ENCODE data around the gene HMGCLL1. TPM values are rescaled to one million over a fixed set of nuclear protein-coding genes. Genes with fewer than 3 reads are reported as not detected.

Gene HMGCLL1
- total RNA-seq, 1 donor from 2014 or later = 6.3 TPM

- no peaks in the 10 kb centered on the region for H3K4me1 Mint-ChIP-seq (ENCODE audit: low read depth, unreplicated experiment)
- TF ChIP-seq, protein P1, sequence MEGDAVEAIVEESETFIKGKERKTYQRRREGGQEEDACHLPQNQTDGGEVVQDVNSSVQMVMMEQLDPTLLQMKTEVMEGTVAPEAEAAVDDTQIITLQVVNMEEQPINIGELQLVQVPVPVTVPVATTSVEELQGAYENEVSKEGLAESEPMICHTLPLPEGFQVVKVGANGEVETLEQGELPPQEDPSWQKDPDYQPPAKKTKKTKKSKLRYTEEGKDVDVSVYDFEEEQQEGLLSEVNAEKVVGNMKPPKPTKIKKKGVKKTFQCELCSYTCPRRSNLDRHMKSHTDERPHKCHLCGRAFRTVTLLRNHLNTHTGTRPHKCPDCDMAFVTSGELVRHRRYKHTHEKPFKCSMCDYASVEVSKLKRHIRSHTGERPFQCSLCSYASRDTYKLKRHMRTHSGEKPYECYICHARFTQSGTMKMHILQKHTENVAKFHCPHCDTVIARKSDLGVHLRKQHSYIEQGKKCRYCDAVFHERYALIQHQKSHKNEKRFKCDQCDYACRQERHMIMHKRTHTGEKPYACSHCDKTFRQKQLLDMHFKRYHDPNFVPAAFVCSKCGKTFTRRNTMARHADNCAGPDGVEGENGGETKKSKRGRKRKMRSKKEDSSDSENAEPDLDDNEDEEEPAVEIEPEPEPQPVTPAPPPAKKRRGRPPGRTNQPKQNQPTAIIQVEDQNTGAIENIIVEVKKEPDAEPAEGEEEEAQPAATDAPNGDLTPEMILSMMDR (IDR thresholded peaks at IDR 0.05; ENCODE audit: partially characterized antibody, unreplicated experiment) = no peak
- no peak for DNase-seq
- H3K9me3 Mint-ChIP-seq (ENCODE audit: unreplicated experiment) = no peaks in the 10 kb centered on the region
- no peak overlapping the region for H3K4me3 Mint-ChIP-seq (ENCODE audit: unreplicated experiment)
- no peak overlapping the region for H3K27ac Mint-ChIP-seq (ENCODE audit: unreplicated experiment)
- H3K36me3 Mint-ChIP-seq (ENCODE audit: unreplicated experiment) = no peaks in the 10 kb centered on the region
- H3K27me3 Mint-ChIP-seq (ENCODE audit: unreplicated experiment) = no peaks in the 10 kb centered on the region
Measured at GRCh38 chr6:55518529-55519060, 60.4 kb downstream of the HMGCLL1 start.

DNA sequence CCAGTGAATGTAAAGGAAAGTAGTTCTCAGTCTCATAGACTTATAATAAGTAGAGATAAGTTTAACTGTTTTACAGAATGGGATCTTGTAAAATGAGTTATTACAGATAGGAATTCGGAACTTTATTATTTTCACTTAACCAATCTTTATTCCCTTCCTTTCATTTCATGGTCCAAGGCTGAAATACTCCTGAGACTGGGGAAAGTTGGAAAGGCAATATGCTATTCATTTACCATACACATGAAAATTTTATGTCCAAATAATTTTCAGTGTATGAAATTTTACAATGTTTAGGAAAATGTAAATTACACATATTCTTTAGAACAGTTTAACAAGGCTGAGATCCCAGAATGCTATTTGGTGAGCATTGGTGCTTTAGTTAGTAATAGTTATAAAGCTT, 62.3 kb downstream of the HMGCLL1 start:
- Mint-ChIP-seq H3K36me3 (ENCODE audit: unreplicated experiment) (no peaks in the 10 kb centered on the region), H3K27me3 (ENCODE audit: unreplicated experiment) (no peaks in the 10 kb centered on the region), H3K9me3 (ENCODE audit: unreplicated experiment) (no peaks in the 10 kb centered on the region), H3K4me3 (ENCODE audit: unreplicated experiment) (no peak overlapping the region), H3K4me1 (ENCODE audit: low read depth, unreplicated experiment) (no peaks in the 10 kb centered on the region), H3K27ac (ENCODE audit: unreplicated experiment) (no peak overlapping the region)
- TF ChIP-seq, protein P1 (IDR thresholded peaks at IDR 0.05; ENCODE audit: partially characterized antibody, unreplicated experiment) = no peak
- no peak for DNase-seq

- no peak overlapping the region for H3K27ac Mint-ChIP-seq (ENCODE audit: unreplicated experiment)
- H3K9me3 Mint-ChIP-seq (ENCODE audit: unreplicated experiment) = no peaks in the 10 kb centered on the region
- DNase-seq = no peak
- no peaks in the 10 kb centered on the region for H3K4me1 Mint-ChIP-seq (ENCODE audit: low read depth, unreplicated experiment)
- TF ChIP-seq, protein P1 (IDR thresholded peaks at IDR 0.05; ENCODE audit: partially characterized antibody, unreplicated experiment) = no peak
- H3K36me3 Mint-ChIP-seq (ENCODE audit: unreplicated experiment) = no peaks in the 10 kb centered on the region
- no peak overlapping the region for H3K4me3 Mint-ChIP-seq (ENCODE audit: unreplicated experiment)
- H3K27me3 Mint-ChIP-seq (ENCODE audit: unreplicated experiment) = no peaks in the 10 kb centered on the region
Measured at GRCh38 chr6:55512904-55513303, 66.1 kb downstream of the HMGCLL1 start.

DNA sequence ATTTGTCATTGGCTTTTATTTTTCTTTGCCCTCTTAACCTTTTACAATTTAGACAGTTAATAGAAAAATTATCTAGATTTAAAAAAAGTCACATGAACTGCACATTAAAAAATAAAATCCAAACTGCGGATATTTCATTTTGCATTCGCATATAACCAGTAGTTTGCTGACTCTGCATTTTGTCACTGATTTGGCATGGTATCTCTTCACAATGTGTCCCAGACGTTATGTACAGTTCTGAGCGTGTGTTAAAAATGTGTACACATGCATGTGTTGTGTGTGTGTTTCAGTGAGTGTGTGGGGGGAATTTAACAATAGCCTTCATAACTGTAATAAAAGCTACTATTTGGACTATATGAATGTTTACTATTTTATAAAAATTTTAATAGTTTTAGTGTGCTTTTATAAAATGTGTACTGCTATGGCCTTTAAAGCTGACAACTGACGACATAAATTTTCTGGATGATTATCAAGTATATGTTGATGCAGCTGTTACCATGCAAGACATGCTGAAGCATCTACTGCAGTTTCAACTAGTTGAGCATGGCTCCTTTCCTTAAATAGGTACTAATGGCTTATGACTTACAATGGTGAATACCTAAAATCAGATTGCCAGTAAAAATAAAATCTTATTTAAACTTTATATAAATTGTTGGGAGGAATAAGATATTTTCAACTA, 67.7 kb downstream of the HMGCLL1 start:
- Mint-ChIP-seq H3K4me3 (ENCODE audit: unreplicated experiment) (no peak overlapping the region), H3K9me3 (ENCODE audit: unreplicated experiment) (no peaks in the 10 kb centered on the region)
- TF ChIP-seq, protein P1 (IDR thresholded peaks at IDR 0.05; ENCODE audit: partially characterized antibody, unreplicated experiment) = no peak

DNA sequence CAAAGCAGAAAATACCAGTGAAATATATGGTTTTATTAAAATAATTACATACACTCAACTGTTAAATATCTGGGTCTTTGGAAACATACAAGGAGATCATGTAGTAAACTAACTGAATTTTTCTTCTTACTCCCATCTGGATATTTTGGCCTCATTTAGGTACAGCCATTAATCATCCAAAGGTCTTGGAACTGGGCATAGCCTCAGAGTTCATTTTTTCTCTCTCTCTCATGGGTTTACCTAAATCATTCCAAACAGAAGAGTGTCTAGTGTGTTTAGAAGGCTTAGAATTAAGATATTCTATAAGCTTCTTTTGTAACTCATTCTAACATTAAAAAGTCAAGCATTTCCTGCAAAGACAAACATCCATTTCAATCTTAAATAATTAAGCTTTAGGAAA, 79.4 kb downstream of the HMGCLL1 start:
- no peaks in the 10 kb centered on the region for H3K36me3 Mint-ChIP-seq (ENCODE audit: unreplicated experiment)
- H3K4me3 Mint-ChIP-seq (ENCODE audit: unreplicated experiment) = no peak overlapping the region
- no peak for DNase-seq
- no peaks in the 10 kb centered on the region for H3K4me1 Mint-ChIP-seq (ENCODE audit: low read depth, unreplicated experiment)
- H3K9me3 Mint-ChIP-seq (ENCODE audit: unreplicated experiment) = no peaks in the 10 kb centered on the region
- no peak overlapping the region for H3K27ac Mint-ChIP-seq (ENCODE audit: unreplicated experiment)
- TF ChIP-seq, protein P1 (IDR thresholded peaks at IDR 0.05; ENCODE audit: partially characterized antibody, unreplicated experiment) = no peak
- H3K27me3 Mint-ChIP-seq (ENCODE audit: unreplicated experiment) = no peaks in the 10 kb centered on the region

More for the DNA sequence above, 67.7 kb downstream of the HMGCLL1 start:
- H3K27ac Mint-ChIP-seq (ENCODE audit: unreplicated experiment) = no peak overlapping the region
- H3K36me3 Mint-ChIP-seq (ENCODE audit: unreplicated experiment) = no peaks in the 10 kb centered on the region
- no peak for DNase-seq
- no peaks in the 10 kb centered on the region for H3K4me1 Mint-ChIP-seq (ENCODE audit: low read depth, unreplicated experiment)
- no peaks in the 10 kb centered on the region for H3K27me3 Mint-ChIP-seq (ENCODE audit: unreplicated experiment)

All from glutamatergic neuron (in vitro differentiated cells).